GM23248 (cell line): ENCODE data around the gene ZEB2. TPM values are rescaled to one million over a fixed set of nuclear protein-coding genes. Genes with fewer than 3 reads are reported as not detected.

Experiments
- DNase-seq: peaks from one replicate; pipeline ENCODE4 v3.0.0-alpha.2; 2015
- H2AFZ ChIP-seq: fragments of 200-600 bp; sonication (generic); 2 replicates; pipeline ENCODE4 v1.6.1; 2016; ENCODE audit warnings: antibody characterized with exemption
- H3F3A ChIP-seq: fragments of 200-600 bp; sonication (generic); 2 replicates; pipeline ENCODE4 v1.6.1; 2016; ENCODE audit warnings: mild to moderate bottlenecking, antibody characterized with exemption, mixed run types; ENCODE audit not compliant: insufficient read depth
- H3K27ac ChIP-seq: fragments of 200-600 bp; sonication (generic); 2 replicates; pipeline ENCODE4 v1.5.1; 2016; ENCODE audit warnings: mild to moderate bottlenecking
- H3K27me3 ChIP-seq: fragments of 200-600 bp; sonication (generic); replicated peaks from 2 replicates; pipeline ENCODE4 v1.6.1; 2016; ENCODE audit warnings: mild to moderate bottlenecking; ENCODE audit not compliant: insufficient read depth
- H3K36me3 ChIP-seq: fragments of 200-600 bp; sonication (generic); 2 replicates; pipeline ENCODE4 v1.6.1; 2016; ENCODE audit warnings: low read depth, mild to moderate bottlenecking
- H3K4me1 ChIP-seq: fragments of 200-600 bp; sonication (generic); 2 replicates; pipeline ENCODE4 v1.6.1; 2016; ENCODE audit warnings: mild to moderate bottlenecking; ENCODE audit not compliant: insufficient read depth
- H3K4me2 ChIP-seq: fragments of 200-600 bp; sonication (generic); one replicate; pipeline ENCODE4 v1.6.1; 2016; ENCODE audit warnings: mild to moderate bottlenecking; ENCODE audit not compliant: unreplicated experiment
- H3K4me3 ChIP-seq: fragments of 200-600 bp; sonication (generic); 2 replicates; pipeline ENCODE4 v1.5.1; 2016; ENCODE audit warnings: mild to moderate bottlenecking
- H3K79me2 ChIP-seq: fragments of 200-600 bp; sonication (generic); 2 replicates; pipeline ENCODE4 v1.6.1; 2016; ENCODE audit warnings: mild to moderate bottlenecking; ENCODE audit not compliant: insufficient read depth
- H3K9ac ChIP-seq: fragments of 200-600 bp; sonication (generic); 2 replicates; pipeline ENCODE4 v1.6.1; 2016; ENCODE audit warnings: mild to moderate bottlenecking
- H3K9me2 ChIP-seq: fragments of 200-600 bp; sonication (generic); 2 replicates; pipeline ENCODE4 v1.6.1; 2016; ENCODE audit warnings: mixed run types, mild to moderate bottlenecking, moderate library complexity; ENCODE audit not compliant: insufficient read depth
- H3K9me3 ChIP-seq: fragments of 200-600 bp; sonication (generic); one replicate; pipeline ENCODE4 v1.6.1; 2017; ENCODE audit warnings: low read depth
- H4K20me1 ChIP-seq: fragments of 200-600 bp; sonication (generic); 2 replicates; pipeline ENCODE4 v1.6.0; 2016; ENCODE audit not compliant: insufficient read depth
- EZH2 ChIP-seq: fragments of 200-600 bp; sonication (generic); IDR thresholded peaks from 2 replicates; pipeline ENCODE4 v1.6.1; 2018; ENCODE audit warnings: antibody characterized with exemption, mild to moderate bottlenecking; ENCODE audit not compliant: insufficient read depth, poor library complexity, severe bottlenecking
- EZH2phosphoT487 ChIP-seq: fragments of 200-600 bp; sonication (generic); IDR thresholded peaks from 2 replicates; pipeline ENCODE4 v1.6.1; 2018; ENCODE audit warnings: antibody characterized with exemption, moderate library complexity, mild to moderate bottlenecking, low read depth; ENCODE audit not compliant: insufficient read depth
- WGBS, 2 experiments: methylation state at CpG; one replicate each; pipeline ENCODE4 v1.1.6; 2015 to 2017; ENCODE audit warnings: low lambda C conversion rate in 2 of 2, low coverage in 1 of 2; ENCODE audit errors: missing lambda C conversion rate in 2 of 2; 5-methylcytosine and 5-hydroxymethylcytosine counted together
- in situ Hi-C: fragments of 300-500 bp; cut with MboI; formaldehyde crosslinking; loops from 2 replicates; pipeline ENCODE4 v1.15.0; 2020
- polyA plus RNA-seq: library from polyadenylated mRNA; unstranded; fragments of >200 nt; fragmentation: Nextera tagmentation; extraction: Ambion mirVana; gene quantifications from 2 replicates; pipeline ENCODE4 v1.2.1, GENCODE V29; 2016
- total RNA-seq: library from RNA; depleted of rRNA; stranded (reverse); fragments of >200 nt; shearing (Covaris generic); gene quantifications from 2 replicates; pipeline ENCODE4 v1.2.3, GENCODE V29; 2014

ZEB2 gene
- total and polyA plus RNA-seq, 2 experiments from 2014 or later, result 26.2 to 46.8 TPM

- 70 to 77% methylated on average over 6 of the region's 6 CpGs for WGBS, 2 experiments
- Histone ChIP-seq H3K4me3 (no peak overlapping the region), H3K9me3 (no peaks in the 10 kb centered on the region), H3K9me2 (no peaks in the 10 kb centered on the region; the same call in 1 of the 2 replicates), H3K36me3 (peaks cover 22% of the 10 kb centered on the region; the same call in 1 of the 2 replicates), H3K4me2 (no peak overlapping the region), H3K4me1 (peaks cover 29% of the 10 kb centered on the region), H3K27me3 (no peaks in the 10 kb centered on the region), H3K9ac (no peak overlapping the region), H2AFZ (no peak overlapping the region), H3F3A (peaks cover 20% of the 10 kb centered on the region), H4K20me1 (no peaks in the 10 kb centered on the region), H3K27ac (no peak overlapping the region), H3K79me2 (peaks cover 64% of the 10 kb centered on the region)
- TF ChIP-seq EZH2 (no peak), EZH2phosphoT487 (no peak)
- in situ Hi-C loops, result no loop called here
- no peak for DNase-seq
Measured at GRCh38 chr2:144429396-144430112, 90.4 kb downstream of the ZEB2 start.

GRCh38 chr2:144426981-144427479 lies 92.9 kb downstream of the ZEB2 start:
- TF ChIP-seq EZH2, result no peak
- no peak for TF ChIP-seq EZH2phosphoT487
- Histone ChIP-seq H3K4me2 (peak overlapping the region; percentile 36), H3K36me3 (peaks cover 37% of the 10 kb centered on the region), H2AFZ (no peak overlapping the region), H3K9me3 (no peaks in the 10 kb centered on the region), H3K27me3 (no peaks in the 10 kb centered on the region), H3K79me2 (peaks cover 39% of the 10 kb centered on the region), H4K20me1 (no peaks in the 10 kb centered on the region), H3K4me1 (peaks cover 21% of the 10 kb centered on the region), H3K9ac (peak overlapping the region; percentile 11; the same call in 1 of the 2 replicates), H3K9me2 (no peaks in the 10 kb centered on the region), H3K27ac (peak overlapping the region; percentile 55), H3F3A (peaks cover 20% of the 10 kb centered on the region), H3K4me3 (no peak overlapping the region)
- in situ Hi-C loops, result no loop called here
- WGBS, 2 experiments, result 38 to 39% methylated on average over 4 of the region's 4 CpGs
- DNase-seq, result peak; percentile 56

DNA sequence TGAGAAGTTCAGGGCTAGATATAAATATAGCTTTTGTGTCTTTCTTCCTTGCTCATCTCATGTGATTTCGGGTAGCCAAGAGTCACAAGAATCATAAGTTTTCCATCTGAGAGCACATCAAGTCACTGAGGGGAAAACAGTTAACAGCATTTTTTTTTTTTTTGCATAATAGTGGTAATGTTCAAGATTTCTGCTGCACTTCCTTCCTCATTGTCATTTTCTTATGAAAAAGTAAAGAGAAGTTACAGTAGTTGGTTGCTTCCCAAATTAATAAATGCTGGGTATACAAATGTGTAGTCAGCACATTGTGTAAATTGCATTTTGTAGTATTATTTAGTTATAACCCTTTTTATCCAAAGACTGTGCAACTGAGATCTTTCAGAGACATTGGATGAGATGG lies 93.6 kb downstream of the ZEB2 start:
- Histone ChIP-seq H3K27me3 (no peaks in the 10 kb centered on the region), H3K9ac (peak overlapping the region; percentile 11; the same call in 1 of the 2 replicates), H3K36me3 (peaks cover 37% of the 10 kb centered on the region), H3K9me3 (no peaks in the 10 kb centered on the region), H3K4me1 (peaks cover 21% of the 10 kb centered on the region), H3K27ac (peak overlapping the region; percentile 55), H3K79me2 (peaks cover 32% of the 10 kb centered on the region), H3F3A (peaks cover 20% of the 10 kb centered on the region), H2AFZ (no peak overlapping the region), H3K4me2 (peak overlapping the region; percentile 36), H3K4me3 (no peak overlapping the region), H3K9me2 (no peaks in the 10 kb centered on the region), H4K20me1 (no peaks in the 10 kb centered on the region)
- DNase-seq, result no peak
- no peak for TF ChIP-seq EZH2phosphoT487
- no peak for TF ChIP-seq EZH2
- in situ Hi-C loops, result no loop called here
- WGBS, 2 experiments, result 51 to 78% methylated on average over 1 of the region's 1 CpG

DNA sequence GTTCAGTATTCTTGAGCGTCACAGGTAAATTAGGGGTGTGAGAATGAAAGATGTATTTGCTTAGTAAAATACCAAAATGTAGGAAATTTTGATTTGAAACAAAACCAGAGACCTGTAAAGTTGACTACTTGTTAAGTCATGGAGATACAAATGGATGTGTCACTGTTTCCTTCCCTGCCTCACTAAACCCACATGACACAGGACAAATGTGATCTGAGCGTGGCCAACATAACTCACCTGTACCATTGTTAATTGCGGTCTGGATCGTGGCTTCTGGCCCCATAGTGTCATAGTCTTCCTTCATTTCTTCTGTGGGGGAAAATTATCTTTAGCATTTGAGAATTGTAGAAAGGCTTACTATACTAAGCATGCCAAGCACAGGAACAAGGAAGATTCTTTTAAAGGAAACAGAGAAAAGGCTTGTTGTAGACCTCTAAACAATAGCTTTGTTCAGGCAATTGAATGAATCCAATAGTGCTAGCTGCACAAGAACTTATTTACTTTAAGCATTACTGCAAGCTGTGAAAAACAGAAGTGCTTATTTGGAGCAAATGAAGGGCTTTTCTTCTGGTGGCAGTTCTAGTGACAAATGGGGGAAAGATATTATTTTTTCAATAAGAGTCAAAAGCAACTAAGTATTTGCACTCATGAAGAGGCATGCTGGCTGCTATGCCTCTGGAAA lies 95.2 kb downstream of the ZEB2 start:
- peaks cover 34% of the 10 kb centered on the region for H3K36me3 ChIP-seq
- H3K4me2 ChIP-seq, result no peak overlapping the region
- no peak overlapping the region for H2AFZ ChIP-seq
- peaks cover 21% of the 10 kb centered on the region for H3K4me1 ChIP-seq
- no peaks in the 10 kb centered on the region for H3K9me3 ChIP-seq
- peaks cover 20% of the 10 kb centered on the region for H3F3A ChIP-seq
- H4K20me1 ChIP-seq, result no peaks in the 10 kb centered on the region
- WGBS, 2 experiments, result 86 to 88% methylated on average over 4 of the region's 4 CpGs
- DNase-seq, result no peak
- no peak for TF ChIP-seq EZH2
- no peak for TF ChIP-seq EZH2phosphoT487
- H3K27ac ChIP-seq, result no peak overlapping the region
- H3K4me3 ChIP-seq, result no peak overlapping the region
- H3K27me3 ChIP-seq, result no peaks in the 10 kb centered on the region
- H3K9ac ChIP-seq, result no peak overlapping the region
- in situ Hi-C loops, result no loop called here
- no peaks in the 10 kb centered on the region for H3K9me2 ChIP-seq
- H3K79me2 ChIP-seq, result peaks cover 15% of the 10 kb centered on the region
